DMS79 treated with DMSO at 0.1 percent for 48 hours (cell line): ENCODE results near the gene FRMD5.
"Not testable (repeated sequence)": the region's sequence is repeated elsewhere in the genome, so short reads cannot be mapped to it uniquely, and the experiment has no call there.

ENCODE experiments used
- DNase-seq: peaks from one replicate; lab custom pipeline; 2025; lab: John Stamatoyannopoulos, UW

Gene FRMD5

GRCh38 chr15:44032820-44033219 is 162.3 kb downstream of the FRMD5 start:
- DNase-seq: not testable (repeated sequence)

- DNase-seq: no peak
Measured at GRCh38 chr15:44029940-44030568, 165.0 kb downstream of the FRMD5 start.

- DNase-seq: no peak
Measured at GRCh38 chr15:44029003-44029402, 166.1 kb downstream of the FRMD5 start.

GRCh38 chr15:44028349-44028748 is 166.7 kb downstream of the FRMD5 start:
- no peak for DNase-seq

- no peak for DNase-seq
Measured at GRCh38 chr15:44024155-44024554, 170.9 kb downstream of the FRMD5 start.

GRCh38 chr15:44023176-44023575 is 171.9 kb downstream of the FRMD5 start:
- DNase-seq: no peak

GRCh38 chr15:44018151-44018550 is 176.9 kb downstream of the FRMD5 start:
- DNase-seq: no peak

- no peak for DNase-seq
Measured at GRCh38 chr15:44015545-44016305, 179.3 kb downstream of the FRMD5 start.

- no peak for DNase-seq
Measured at GRCh38 chr15:44011238-44011854, 183.7 kb downstream of the FRMD5 start.

- DNase-seq: peak; percentile 23
Measured at GRCh38 chr15:44010089-44010488, 185.0 kb downstream of the FRMD5 start.

- no peak for DNase-seq
Measured at GRCh38 chr15:44009038-44009437, 186.0 kb downstream of the FRMD5 start.

GRCh38 chr15:44000248-44000647 is 194.8 kb downstream of the FRMD5 start:
- peak; percentile 53 for DNase-seq

- DNase-seq: no peak
Measured at GRCh38 chr15:43998607-43999006, 196.5 kb downstream of the FRMD5 start.

- DNase-seq: no peak
Measured at GRCh38 chr15:43991206-43991605, 203.9 kb downstream of the FRMD5 start.

- DNase-seq: no peak
Measured at GRCh38 chr15:43989938-43990337, 205.1 kb downstream of the FRMD5 start.

GRCh38 chr15:43988900-43989299 is 206.2 kb downstream of the FRMD5 start:
- DNase-seq: no peak

GRCh38 chr15:43987924-43988323 is 207.1 kb downstream of the FRMD5 start:
- DNase-seq: no peak

- no peak for DNase-seq
Measured at GRCh38 chr15:43985976-43986680, 208.9 kb downstream of the FRMD5 start.

GRCh38 chr15:43981576-43981975 is 213.5 kb downstream of the FRMD5 start:
- no peak for DNase-seq

GRCh38 chr15:43977072-43977884 is 217.8 kb downstream of the FRMD5 start:
- no peak for DNase-seq

- DNase-seq: no peak
Measured at GRCh38 chr15:43975770-43976169, 219.3 kb downstream of the FRMD5 start.

GRCh38 chr15:43975326-43975725 is 219.7 kb downstream of the FRMD5 start:
- DNase-seq: peak; percentile 25
